HG03354 (cell line): ENCODE results near the gene IBA57.

Source experiments
- ATAC-seq: cut with Tn5 transposase; IDR thresholded peaks from one replicate; pipeline ENCODE4 v1.9.1; 2021; ENCODE audit warnings: mild to moderate bottlenecking; ENCODE audit not compliant: unreplicated experiment, poor library complexity, severe bottlenecking

Gene IBA57

DNA sequence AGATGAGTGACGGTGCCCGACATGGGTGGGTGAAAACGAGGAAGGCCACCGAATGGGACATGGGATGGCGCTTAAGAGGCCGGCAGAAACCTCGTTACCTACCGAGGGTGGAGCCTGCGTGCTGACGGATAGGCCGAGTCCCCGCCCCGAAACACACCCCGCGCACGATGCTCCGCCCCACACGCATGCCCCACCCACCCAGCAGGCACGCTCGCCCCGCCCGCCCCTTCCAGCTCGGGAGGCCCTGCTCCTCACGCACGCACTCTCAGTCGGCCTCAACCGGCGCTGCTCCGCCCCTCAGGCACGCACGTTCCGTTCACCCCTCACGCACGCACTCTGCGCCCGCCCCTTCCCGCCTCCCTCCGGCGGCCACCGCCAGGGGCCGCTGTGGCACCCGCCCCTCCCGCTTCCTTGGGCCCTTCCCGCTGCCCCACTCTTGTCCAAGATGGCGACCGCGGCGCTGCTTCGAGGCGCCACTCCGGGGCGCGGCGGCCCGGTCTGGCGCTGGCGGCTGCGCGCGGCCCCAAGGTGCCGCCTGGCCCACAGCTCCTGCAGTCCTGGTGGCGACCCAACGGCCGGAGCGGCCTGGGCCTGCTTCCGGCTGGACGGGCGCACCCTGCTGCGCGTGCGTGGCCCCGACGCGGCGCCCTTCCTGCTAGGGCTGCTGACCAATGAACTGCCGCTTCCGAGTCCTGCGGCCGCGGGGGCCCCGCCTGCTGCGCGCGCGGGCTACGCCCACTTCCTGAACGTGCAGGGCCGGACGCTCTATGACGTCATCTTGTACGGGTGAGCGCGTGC lies at the start of gene IBA57:
IBA57 (plus strand) TSS at position 433 of the 798 bp plus-strand sequence; CDS start at position 446, 13 bp downstream.
- peak; percentile 84 for ATAC-seq

GRCh38 chr1:228117335-228117734 lies 48.3 kb upstream of the IBA57 start:
- ATAC-seq = no peak

DNA sequence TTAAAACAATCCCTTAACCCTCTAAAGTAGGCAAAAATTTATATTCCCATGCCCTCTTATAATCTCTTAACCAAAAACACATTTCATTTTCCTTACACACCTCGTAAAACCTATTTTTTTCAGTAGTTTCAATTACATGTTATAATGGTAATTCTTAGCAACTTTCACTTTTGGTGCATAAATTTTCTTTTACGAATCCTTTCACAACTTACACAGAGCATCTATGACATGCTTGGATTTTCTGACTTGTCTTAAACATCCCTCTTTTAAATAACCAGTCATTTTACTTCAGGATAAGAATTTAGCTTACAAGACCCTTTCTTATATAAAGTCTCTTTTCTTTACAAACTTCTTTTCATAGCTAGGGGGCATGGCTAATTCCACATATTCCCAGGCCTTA lies 47.6 kb upstream of the IBA57 start:
- no peak for ATAC-seq

- ATAC-seq = no peak
Observed at GRCh38 chr1:228120351-228120750, 45.3 kb upstream of the IBA57 start.

DNA sequence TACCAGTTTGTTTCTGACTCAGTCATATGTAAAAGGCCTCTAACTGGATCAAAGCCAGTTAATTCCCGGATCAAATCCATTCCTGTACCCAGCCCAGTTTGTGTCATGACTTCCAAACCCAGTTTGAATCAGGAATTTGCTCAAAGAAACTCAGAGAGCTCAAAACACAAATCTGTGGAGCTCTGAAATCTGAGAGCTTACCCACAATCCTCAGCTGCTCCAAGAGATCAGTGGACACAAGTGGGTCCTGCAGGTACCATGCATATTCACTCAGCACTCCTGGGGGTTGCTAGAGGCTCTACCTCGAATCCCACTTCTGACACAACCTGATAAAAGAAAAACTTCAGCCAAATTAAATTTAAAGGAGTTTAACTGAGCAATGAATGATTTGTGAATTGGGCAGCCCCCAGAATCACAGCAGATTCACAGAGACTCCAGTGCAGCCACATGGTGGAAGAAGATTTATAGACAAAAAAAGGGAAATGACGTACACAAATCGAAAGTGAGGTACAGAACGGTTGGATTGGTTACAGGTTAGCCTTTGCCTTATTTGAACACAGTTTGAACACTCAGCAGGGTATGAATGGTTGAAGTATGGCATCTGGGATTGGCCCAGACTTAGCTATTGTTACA lies 44.6 kb upstream of the IBA57 start:
- ATAC-seq = no peak

- no peak for ATAC-seq
Observed at GRCh38 chr1:228122921-228123441, 42.6 kb upstream of the IBA57 start.

GRCh38 chr1:228123505-228123904 lies 42.1 kb upstream of the IBA57 start:
- ATAC-seq = no peak

DNA sequence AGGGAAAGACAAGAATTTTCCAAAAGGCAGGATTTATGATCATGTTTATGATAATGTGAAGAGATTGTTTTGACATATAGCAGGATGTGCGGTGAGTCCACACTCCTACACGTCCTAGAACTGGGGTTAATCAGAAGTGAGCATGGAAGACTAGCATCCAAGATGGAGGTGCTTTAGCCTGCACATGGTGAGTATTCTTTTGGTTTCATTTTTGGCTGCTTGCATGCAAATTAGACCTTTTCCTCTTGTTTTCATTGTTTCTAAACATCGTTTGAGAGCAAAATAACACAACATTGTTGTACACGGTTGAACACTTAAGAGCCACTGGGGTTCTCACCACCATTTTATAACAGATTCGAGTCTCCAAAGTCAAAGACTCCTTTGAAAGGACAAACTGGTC lies 40.4 kb upstream of the IBA57 start:
- ATAC-seq = no peak

DNA sequence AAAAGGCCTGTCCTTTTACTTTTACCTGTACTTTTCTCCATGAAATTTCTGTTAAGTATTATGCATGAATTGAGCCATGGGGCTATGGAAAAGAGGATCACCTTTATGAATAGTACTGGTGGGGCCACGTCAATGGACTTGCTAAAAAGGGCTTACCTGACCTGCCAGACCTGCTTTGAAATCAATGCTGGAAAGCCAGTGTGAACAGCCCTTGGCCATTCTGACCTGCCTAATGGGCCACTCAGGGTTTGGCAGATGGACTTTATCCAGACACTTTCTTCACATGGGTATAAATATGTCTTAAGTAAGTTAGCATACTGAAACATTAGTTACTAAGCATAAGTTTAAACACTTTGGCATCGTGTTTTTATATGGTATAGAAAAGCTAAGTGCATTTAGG lies 33.8 kb upstream of the IBA57 start:
- ATAC-seq = no peak

GRCh38 chr1:228134591-228134990 lies 31.0 kb upstream of the IBA57 start:
- no peak for ATAC-seq

GRCh38 chr1:228136901-228137300 lies 28.7 kb upstream of the IBA57 start:
- no peak for ATAC-seq

- ATAC-seq = no peak
Observed at GRCh38 chr1:228139406-228139930, 26.1 kb upstream of the IBA57 start.

DNA sequence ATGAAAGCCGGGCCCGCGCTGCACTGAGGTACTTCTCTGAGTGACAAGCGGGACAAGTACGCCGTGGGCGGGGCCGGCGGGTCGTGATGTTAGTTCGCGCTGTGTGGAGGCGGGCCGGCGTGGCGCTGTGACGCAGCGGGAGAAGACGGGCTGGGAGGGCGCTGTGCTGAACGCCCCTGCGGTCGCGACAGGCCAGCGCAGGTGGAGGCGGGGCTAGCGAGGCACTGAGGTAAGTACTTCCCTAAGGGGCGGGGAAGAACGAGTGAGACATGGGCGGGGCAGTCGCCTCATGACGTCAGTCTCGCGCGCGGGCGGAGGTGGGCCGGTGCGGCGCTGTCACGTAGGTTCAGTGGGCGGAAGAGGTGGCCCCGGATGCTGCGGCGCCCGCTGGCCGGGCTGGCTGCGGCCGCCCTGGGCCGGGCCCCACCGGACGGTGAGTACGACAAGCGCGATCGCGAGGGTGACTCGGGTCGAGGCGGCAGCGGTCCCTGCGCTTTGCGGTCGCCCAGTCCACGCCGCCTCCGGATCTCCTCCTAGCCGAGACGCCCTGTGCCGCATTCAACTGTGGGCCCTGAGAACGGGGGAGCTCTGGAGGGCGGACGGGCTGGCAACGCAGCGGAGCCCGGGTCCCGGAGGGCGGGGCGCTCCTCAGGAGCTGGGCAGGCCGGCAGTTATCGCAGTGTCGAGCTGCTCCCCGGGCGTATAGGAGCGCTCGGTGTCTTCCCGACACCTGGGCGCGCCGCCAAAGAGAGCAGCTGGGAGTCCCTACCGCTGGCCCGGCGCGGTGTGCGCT lies 25.5 kb upstream of the IBA57 start, which contains the start of gene GUK1:
GUK1 (plus strand) TSS at position 349 of the 793 bp plus-strand sequence; CDS start at position 373, 24 bp downstream.
- ATAC-seq = peak; percentile 89

GRCh38 chr1:228140724-228141225 lies 24.8 kb upstream of the IBA57 start:
- ATAC-seq = no peak

DNA sequence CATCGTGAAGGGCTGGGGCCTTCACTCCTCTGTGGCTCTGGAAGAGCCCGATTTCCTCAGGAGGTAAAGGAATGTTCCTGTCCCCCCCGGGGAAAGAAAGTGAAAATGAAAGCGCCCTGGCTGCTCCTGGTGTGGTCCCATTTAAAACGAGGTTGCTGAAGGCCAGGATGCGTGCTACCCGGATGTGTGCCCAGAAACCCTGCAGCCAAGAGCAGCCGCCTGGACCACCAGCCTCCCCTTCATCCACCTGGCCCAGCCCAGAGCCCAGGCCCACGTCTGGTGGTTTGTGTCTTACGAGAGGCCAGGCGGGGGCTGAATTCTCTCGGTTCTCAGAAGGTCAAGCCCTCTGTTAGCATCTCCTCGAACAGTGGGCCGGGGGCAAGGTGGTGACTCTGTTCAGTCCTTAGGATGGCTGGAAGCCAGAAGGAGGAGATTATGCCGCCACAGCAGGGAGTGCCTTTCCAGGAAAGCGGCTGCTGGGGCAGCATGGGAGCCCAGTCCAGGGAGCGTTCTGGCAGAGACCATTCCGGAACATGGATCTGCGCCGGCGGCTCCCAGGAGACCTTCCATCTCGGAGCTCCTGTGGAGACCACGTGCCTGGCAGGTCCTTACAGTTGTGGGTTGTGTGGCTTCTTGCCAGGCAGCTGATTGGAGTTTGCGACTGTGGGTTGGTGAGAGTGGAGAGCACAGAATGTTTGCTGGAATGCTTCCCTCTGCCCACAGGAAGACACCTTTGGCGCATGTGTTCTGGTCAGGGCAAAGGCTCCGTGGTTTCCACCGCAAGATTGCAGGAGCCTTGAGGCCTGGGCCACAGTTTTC lies 24.2 kb upstream of the IBA57 start:
- no peak for ATAC-seq

GRCh38 chr1:228142155-228142691 lies 23.4 kb upstream of the IBA57 start:
- ATAC-seq = no peak

DNA sequence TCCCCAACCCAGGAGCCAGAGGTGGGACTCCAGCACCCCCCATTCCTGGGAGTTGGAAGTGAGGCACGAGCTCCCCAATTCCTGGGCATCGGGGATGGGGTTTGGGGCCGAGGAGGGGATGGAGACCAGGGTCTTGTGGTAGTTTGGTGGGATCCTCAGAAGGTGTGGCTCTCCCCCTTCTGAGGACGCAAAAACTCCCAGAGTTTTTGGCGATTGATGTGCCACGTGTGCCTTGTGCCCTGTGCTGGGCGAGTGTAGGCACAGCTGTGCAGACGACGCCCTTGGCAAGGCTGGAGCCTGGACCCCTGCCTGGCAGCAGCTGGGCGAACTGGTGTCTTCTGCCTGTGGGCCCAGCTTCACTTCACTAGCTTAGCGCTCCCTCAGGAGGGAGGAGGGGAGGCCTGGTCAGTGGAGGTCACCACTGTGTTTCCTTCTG lies 22.9 kb upstream of the IBA57 start:
- ATAC-seq = no peak

DNA sequence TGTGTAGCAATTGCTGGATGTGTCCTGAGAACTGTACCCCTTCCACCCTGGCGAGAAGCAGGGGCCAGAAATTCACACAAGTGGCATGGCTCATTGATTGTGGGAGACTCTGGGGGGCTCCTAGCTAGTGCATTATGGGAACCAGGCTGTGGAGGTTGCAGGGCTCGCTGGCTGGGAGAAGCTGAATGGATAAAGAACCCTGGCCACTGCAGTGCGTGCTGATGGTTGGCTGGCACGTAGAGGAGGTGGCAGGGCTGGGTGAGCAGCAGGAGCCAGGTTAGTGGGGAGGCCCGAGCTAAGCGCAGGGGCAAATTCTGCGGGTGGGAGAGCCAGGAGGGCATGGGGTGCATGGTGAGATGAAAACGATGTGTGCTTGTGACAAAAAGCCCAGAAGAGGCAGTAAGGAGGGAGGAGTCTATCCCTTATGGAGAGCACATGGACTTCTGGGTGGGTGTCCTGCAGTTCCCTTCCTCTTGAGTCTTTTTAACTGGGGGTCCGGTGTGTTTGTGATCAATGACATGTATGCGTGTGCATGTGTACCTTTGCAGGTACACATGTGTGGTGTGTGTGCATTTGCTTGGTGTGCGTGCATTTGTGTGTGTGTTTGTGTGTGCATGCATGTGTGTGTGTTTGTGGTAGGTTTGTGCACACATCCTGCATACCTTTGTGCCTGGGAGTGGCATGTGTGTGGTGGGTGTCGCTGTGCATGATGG lies 22.0 kb upstream of the IBA57 start:
- ATAC-seq = no peak
